Dermis microvascular lymphatic vessel endothelial cell (primary cell): Measurements from ENCODE around the gene LMCD1. TPM values are rescaled to one million over a fixed set of nuclear protein-coding genes. Genes with fewer than 3 reads are reported as not detected.

ENCODE experiments used
- DNase-seq, 2 donors: peaks; one replicate each; pipeline versions ENCODE4 v3.0.0 to v3.0.0-alpha.2; 2010; ENCODE audit warnings: low read depth in 2 of 2
- total RNA-seq: library from RNA; depleted of rRNA; stranded (reverse); fragments of >200 nt; gene quantifications from 2 replicates; pipeline ENCODE4 v1.2.1, GENCODE V29; 2014

The LMCD1 gene
- total RNA-seq, 1 donor from 2014 or later = 17.3 TPM

- DNase-seq = no peak
These were observed 116.3 kb downstream of the LMCD1 start for GRCh38 chr3:8617921-8618320.

DNA sequence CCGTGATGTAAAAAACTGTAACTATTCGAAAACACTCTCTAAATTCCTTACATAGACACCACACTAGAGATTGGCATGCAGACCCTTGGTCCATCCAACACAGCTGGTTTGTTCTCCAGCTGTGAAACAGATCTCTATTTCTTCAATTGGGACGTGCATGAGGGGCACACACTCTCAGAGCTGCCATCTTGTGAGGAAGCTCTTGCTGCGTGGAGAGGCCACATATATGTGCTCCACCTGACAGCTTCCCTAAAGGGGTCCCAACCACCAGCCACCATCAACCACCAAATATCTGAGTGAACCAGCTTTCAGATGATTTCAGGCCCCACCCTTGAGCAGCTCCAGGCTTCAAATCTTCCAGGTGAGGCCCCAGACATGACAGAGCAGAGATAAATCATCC lies 117.3 kb downstream of the LMCD1 start:
- DNase-seq = no peak

DNA sequence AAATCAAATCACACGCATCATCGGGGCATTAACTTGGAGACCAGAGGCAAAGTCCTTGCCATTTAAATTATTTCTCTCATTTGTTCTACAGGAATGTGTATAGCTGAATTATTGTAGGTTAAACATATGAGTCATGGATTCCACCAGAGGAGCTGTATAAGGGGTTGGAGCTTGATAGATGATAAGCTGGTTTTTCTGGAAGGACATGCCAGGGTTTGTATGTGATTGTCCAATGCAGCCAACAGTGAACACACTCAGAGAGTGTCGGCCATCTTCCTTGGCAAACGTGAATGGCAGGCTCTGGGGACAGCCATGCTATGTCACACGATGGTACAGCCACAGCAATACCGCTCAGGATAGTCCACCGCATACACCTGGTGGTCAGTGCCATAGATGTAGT lies 117.9 kb downstream of the LMCD1 start:
- DNase-seq = no peak

- DNase-seq = no peak
These were observed 119.5 kb downstream of the LMCD1 start for GRCh38 chr3:8621141-8621540.

GRCh38 chr3:8621872-8622271 lies 120.2 kb downstream of the LMCD1 start:
- no peak for DNase-seq

GRCh38 chr3:8622873-8623691 lies 121.5 kb downstream of the LMCD1 start:
- DNase-seq = peak; percentile 30 to 72

DNA sequence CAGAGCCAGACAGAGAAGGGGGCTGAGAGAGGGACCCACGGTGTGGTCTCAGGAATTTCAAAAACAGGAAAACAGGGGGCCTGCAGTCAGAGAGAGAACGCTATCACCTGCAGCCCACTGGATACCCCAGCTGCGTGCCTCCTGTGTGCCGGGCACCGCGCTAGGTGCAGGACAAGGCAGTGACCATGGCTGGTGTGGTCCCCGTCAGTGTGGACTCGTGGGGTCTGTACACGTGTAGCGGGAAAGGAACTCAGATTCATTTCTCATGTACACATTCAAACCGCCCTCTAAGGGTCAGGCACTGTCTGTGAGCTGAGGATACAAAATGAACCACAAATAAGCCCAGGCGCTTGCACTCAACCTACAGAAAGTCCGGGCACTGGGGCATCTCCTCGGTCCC lies 122.1 kb downstream of the LMCD1 start:
- DNase-seq = no peak

Other genes starting within 250 kb of the LMCD1 start
- 0.51 TPM in 1 of 2 replicates, not detected in the other for gene SSUH2, start 143.0 kb downstream of the LMCD1 start, total RNA-seq
- not detected in 2 replicates for gene CAV3, start 232.0 kb downstream of the LMCD1 start, total RNA-seq